Jurkat, Clone E6-1 (cell line): ENCODE measurements around the gene RPTOR.
A peak's percentile ranks its signal among the peaks of the same experiment; 100 is the strongest.
"Not testable (repeated sequence)": the region's sequence is repeated elsewhere in the genome, so short reads cannot be mapped to it uniquely, and the experiment has no call there.

Experiments
- DNase-seq: peaks from one replicate; pipeline ENCODE4 v3.0.0-alpha.2; 2011; ENCODE audit warnings: low read depth, low spot score
- H3K4me3 ChIP-seq: 2 replicates; pipeline ENCODE4 v1.5.1; 2011; ENCODE audit warnings: mild to moderate bottlenecking, low read length, control low read depth, moderate library complexity

The RPTOR gene

DNA sequence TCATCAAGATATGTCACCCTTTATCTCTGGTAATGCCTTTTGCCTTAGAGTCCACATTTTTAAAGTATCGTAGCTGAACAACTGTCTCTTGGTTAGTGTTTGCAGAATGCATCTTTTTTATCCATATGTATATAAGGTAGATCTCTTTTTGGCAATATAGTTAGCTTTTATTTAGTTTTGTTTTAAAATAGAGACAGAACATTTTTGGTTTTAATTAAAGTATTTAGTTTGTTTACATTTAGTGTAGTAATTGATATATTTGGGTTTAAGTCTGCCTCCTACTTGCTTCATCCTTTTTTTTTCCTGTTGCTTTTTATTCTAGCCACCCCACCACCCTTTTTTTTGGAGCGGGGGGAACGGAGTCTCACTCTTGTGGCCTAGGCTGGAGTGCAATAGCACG, 262.4 kb downstream of the RPTOR start:
- no peak for DNase-seq
- no peak overlapping the region for H3K4me3 ChIP-seq

DNA sequence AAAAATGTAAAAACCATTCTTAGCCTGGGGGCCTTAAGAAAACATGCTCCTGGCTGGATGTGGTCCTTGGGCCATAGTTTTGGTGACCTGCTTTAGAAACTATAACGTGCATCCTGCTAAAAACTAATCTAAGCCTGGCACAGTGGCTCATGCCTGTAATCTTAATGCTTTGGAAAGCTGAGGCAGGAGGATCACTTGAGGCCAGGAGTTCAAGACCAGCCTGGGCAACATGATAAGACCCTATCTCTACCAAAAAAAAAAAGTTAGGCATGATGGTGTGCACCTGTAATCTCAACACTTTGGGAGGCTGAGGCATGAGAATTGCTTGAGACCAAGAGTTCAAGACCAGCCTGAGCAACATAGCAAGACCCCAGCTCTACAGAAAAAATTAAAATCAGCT, 263.2 kb downstream of the RPTOR start:
- DNase-seq: no peak
- H3K4me3 ChIP-seq: no peak overlapping the region

DNA sequence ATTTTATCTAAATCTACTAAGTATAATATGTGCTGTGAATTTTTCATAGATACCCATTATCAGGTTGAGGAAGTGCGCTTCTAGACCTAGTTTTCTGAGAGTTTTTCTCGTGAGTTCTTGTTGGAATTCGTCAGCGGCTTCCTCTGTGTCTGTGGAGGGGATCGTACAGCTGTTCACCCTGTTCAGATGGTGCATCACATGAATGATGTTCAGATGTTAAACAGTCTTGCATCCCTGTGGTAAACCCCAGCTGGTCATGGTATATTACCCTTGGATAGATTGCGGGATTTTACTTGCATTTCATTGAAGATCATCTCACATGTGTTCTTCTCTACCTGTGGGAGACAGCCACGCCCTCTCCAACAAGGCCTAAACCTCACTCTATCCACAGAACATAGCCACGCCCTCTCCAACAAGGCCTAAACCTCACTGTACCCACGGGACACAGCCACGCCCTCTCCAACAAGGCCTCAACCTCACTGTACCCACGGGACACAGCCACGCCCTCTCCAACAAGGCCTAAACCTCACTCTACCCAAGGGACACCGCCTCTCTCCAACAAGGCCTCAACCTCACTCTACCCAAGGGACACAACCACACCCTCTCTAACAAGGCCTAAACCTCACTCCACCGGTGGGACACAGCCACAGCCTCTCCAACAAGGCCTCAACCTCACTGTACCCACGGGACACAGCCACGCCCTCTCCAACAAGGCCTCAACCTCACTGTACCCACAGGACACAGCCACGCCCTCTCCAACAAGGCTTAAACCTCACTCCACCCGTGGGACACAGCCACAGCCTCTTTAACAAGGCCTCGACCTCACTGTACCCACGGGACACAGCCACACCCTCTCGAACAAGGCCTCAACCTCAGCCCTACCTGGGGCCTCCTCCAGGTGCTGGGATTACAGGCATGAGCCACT, 266.8 kb downstream of the RPTOR start:
- DNase-seq: no peak
- no peak overlapping the region for H3K4me3 ChIP-seq

DNA sequence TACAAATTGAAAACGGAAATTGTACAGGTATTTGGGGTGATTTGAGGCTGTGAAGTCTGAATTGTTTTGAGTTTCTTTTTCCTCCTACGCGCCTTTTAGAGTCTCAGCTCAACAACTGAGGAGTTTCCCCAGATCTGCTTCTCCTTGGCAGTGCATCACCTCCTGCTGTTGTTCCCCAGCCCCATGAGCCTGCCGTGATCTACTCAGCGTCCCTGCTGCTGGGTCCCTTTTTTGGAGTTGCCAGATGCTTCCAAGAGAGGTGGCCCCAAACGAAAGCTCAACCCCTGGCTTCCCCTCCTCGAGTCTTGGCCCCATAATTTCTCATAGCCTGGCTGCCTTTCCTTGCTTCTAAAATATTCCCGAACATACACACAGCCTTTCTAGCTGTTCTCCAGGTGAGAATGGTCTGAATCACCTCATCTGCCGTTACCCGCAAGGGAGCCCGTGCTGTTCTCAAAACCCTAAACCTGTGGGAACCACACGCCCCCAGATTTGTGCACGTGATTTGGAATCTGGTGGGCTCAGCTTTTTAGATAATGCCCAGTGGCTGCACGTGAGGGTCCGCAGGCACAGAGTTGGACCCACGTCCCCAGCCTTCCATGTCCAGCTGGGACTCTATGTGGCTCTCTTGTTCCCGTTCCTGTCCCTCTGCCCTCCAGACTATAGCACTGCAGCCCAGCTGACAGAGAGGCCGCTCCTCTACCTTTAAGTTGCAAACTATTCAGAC, 267.9 kb downstream of the RPTOR start:
- no peak overlapping the region for H3K4me3 ChIP-seq
- no peak for DNase-seq

DNA sequence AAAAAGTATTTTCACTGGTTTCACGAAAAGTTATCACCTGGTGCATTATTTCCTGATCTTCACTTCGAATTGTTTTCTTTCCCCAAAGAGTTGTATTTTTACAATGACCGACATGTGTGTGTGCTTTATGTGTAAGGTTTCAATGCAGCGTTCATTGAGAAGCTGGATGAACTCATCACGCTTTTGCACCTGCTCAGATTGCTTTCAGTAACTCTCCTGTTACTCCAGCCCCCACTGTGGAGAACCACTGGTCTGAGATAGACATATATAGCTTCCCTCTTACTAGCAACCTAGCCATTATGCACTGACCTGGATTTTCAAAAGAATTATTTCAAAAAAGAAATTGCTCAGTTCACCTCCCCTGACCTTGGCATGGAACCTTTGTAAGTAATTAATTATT, 268.7 kb downstream of the RPTOR start:
- DNase-seq: no peak

DNA sequence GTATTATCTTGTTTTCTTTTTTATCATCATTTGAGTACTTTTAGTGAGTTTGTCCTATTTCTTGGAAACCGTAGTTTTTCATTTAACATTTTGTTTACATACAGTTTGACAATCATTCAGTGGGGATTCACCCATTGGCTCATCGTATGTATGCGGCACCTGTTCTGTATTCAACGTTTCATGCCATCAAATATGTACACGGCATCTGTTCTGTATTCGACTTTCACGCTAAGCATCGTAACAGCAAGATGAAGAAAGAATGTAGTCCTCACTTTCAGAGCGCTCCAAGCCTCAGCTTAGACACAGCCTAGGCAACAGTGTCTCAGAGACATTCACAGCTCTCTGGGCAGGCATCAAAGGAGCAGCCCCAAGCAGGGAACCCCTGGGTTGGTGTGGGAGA, 269.9 kb downstream of the RPTOR start:
- no peak overlapping the region for H3K4me3 ChIP-seq
- DNase-seq: no peak

More for the DNA sequence above, 268.7 kb downstream of the RPTOR start:
- H3K4me3 ChIP-seq: no peak overlapping the region

DNA sequence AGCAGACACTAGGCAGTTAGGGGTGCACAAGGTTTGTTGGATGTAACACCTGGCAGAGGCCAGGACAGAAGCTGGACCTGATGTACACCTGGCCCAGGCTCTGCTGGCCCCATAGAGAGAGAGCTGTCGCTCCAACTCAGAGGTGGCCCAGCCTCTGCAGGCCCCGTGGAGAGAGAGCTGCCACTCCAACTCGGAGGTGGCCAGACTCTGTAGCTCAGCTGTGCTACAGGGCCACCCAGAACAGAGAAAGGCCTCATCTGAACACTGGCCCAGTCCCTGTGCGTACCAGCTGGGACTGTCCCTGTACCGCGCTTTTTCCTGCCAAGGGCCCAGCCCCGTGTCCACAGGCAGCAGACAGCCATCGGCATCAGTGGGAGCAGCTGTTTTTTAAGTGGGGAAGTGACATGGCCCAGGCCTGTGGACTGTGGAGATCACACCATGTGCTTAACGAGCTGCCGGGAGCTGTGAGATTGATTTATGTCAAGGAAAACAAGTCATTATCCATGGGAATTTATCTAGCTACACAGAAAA, 270.6 kb downstream of the RPTOR start:
- H3K4me3 ChIP-seq: no peak overlapping the region
- DNase-seq: no peak

DNA sequence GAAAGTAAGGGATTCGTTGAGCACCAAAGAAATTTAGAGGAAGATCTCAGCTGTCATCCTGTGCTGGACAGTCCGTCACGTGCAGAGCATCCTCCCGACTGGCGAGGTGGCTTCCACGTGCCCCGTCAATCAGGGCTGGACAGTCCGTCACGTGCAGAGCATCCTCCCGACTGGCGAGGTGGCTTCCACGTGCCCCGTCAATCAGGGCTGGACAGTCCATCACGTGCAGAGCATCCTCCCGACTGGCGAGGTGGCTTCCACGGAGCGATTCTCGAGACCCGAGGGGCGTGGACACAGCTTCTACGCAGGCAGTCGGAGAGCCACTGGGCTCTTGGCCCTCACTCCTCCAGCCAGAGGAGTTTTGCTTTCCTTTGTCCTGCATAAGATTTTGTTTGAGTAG, 271.1 kb downstream of the RPTOR start:
- H3K4me3 ChIP-seq, DNase-seq: not testable (repeated sequence)

DNA sequence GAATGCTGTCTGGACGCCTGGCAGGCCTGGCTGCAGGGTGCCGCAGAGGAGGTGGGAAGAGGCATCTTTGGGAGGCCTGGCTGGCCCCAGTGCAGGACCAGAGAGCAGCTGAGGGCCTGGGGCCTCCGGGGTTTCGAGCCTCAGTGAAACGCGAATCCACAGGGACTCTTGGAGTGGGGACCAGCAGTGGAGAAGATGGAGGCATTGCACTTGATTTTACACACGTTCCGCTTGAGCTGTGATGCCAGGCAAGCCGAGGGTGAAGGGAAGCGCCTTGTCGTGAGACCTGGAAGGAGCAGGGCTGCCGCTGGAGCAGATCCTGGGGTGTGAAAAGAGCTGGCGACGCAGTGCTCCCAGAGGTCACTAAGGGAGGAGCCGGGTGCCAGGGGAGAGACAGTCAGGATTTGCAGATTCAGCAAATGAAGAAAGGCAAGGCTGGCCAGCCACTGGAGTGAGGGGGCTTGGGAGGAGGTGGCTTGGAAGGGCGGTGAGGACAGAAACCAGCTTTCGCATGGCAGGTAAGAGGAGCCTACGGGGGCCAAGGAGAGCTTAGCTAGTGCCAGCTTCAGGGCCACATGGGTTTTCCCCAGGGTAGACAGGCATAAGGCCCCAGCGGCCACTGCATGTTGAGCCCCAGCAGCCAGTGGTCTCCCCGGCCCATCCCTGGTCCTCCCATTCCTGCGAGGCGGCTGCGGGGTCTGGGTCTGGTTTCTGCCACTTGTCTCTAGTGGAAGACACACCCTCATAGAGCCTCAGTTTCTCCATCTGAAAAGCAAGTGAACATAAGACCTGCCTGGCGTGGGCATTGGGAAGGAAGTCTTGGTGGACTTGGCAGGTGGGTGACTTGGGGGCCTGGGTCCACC, 271.8 kb downstream of the RPTOR start:
- DNase-seq: no peak

DNA sequence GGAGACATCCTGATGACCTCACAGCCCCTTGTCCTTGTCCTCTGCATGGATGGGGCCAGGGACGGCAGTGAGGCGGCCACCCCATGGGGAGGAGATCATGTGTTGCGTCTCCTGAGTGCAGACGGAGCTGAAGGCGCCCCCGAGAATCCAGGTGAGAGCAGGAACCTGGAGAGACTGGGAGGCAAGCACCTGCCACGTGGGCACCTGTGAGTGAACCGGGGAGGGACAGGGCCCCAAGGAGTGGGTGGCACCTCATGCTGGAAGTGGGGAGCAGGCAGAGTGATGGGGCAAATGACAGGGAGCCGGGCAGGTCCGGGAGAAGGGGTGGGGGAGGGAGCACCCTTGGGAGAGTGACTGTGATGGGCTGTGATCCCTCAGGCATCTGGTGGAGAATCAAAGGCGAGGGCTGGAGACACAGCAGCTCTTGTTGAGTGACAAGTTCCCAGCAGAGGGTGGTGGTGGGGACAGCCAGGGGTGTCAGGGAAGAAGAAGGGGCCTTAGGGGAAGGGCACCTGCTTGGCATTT, 272.7 kb downstream of the RPTOR start:
- H3K4me3 ChIP-seq: no peak overlapping the region
- no peak for DNase-seq

More for the DNA sequence above, 271.8 kb downstream of the RPTOR start:
- H3K4me3 ChIP-seq: no peak overlapping the region

DNA sequence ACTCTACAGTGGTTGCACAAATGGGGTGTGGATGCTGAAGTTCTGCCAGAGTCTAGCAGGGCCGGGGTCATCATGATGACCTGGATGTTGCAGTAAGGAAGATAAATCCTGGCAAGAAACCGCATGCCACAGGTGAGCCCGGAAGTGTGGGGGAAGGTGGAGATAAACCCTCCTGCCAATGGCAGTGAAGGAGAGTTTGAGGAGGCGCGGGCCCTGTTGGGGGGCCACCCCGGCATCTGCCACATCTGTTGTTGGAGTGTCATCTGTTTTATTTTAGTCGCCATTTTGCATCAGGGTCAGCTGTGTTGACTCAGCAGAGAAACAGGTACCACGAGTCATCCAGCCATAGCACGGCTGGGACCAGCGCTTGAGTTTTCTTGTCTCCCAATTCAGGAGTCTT, 273.2 kb downstream of the RPTOR start:
- no peak overlapping the region for H3K4me3 ChIP-seq
- DNase-seq: no peak

DNA sequence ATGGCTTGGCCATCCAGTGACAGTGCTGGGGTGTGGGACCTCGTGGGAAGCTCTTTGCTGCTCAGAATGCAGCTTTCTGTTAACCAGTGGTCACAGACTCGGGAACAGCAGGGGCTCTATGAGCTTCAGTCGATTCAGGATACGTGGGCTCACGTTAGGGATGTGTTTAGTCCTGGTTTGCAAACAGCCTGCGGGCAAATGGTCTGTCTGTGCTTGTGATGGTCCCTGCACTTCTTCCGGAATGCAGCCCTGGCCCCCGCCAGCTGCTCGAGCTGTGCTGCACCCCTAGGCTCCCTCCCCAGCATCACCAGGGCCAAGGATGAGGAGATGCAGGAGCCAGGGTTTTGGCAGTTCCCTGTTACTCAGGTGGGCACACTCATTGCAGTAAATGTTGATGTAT, 274.2 kb downstream of the RPTOR start:
- no peak for DNase-seq
- H3K4me3 ChIP-seq: no peak overlapping the region

DNA sequence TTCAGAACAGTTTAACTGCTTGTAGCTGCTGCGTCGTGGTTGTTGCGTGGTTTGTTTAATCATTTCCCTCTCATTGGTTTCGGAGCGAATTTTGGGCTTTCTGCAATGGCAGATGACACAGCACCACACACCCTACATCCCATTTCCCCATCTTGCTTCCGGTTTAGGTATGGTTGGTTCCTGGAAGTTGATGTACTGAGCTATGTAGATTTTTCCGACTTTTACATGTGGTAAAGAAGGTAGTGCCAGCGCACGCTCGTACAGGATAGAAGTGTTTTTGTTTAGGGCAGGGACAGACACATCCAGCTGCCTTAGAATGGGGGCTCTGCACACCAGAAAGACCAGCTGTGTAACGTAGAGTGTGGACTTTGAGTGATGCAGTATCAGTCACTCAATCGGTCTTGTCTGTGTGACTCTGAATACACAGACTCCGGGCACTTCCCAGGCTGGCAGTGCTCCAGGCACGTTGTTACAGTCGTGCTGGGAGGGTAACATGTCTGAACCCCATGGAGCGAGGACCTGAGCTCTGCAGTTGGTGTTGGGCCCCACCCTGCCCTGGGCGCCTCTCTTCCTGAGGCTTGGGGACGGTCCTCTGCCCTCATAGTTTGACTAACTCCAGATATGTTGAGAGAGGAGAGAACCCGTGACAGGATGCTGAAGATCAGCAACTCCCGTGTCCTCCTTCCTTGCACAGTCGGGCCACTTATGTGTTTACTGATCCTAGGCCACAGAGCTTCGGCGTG, 275.0 kb downstream of the RPTOR start:
- no peak overlapping the region for H3K4me3 ChIP-seq
- peak; percentile 70 for DNase-seq

DNA sequence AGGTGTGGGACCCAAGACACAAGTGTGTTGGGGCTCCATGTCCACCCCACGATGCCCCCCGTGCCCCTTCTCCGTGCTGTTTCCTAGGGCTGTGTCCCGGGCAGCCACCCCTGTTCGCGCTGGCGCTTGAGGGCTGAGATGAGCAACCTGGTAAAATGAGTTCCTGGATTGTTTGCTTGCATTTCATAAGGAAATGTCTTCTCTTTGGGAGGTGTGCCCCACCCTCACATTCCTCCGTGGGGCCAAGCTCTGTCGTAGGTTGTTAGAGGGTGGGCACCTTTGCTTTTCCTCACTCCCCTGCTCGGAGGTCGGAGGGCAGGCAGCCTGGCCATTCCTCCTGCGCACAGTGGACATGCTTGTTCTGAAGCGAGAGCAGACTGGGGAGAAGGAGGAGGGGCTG, 275.7 kb downstream of the RPTOR start:
- no peak overlapping the region for H3K4me3 ChIP-seq
- DNase-seq: no peak

DNA sequence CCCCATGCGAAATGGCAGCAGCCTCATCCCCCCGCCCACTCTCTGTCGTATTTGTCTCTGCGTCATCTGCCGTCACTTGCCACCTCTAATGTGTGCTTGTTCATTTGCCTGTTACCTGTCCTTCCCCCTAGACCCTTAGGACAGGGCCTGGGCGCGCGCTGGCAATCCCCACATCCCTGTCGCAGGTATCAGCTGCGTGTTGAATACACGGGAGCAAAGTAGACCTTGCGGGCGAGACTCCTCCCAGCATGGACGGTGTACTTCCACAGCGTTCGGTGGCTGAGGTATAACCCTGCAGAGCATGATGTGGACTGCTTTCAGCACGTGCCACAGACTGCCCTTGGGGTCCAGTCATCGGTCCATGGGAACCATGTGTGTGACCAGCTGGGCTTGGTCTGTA, 276.9 kb downstream of the RPTOR start:
- DNase-seq: no peak
- no peak overlapping the region for H3K4me3 ChIP-seq

DNA sequence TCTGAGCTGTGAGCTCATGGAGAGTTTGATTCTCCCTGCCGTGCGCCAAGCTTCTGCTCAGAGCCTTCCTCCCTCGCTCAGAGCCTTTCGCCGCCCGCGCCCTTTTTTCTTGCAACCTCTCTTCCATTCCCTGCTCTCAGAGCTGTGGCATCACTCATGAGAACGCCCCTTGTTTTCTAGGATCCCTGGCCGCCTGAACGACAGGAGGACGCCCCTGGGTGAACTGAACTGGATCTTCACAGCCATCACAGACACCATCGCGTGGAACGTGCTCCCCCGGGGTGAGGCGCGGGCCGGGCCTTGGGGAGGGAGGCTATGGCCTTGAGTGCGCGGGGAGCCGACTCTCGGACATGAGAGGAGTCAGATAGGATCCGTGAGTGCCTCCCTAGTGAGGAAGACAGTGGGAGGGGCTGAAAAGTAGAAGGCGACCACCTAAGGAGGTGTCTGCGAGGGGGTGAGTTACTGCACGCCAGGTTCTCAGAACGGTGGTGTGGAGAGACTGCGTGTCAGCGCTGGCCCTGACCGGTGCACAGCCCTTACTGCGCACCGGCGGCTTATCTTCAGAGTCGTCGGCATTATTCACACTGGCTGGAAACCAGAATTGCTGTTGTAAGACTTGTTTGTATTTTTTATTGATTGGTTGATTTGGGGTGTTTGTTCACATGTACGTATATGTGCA, 277.5 kb downstream of the RPTOR start:
- no peak overlapping the region for H3K4me3 ChIP-seq
- no peak for DNase-seq

DNA sequence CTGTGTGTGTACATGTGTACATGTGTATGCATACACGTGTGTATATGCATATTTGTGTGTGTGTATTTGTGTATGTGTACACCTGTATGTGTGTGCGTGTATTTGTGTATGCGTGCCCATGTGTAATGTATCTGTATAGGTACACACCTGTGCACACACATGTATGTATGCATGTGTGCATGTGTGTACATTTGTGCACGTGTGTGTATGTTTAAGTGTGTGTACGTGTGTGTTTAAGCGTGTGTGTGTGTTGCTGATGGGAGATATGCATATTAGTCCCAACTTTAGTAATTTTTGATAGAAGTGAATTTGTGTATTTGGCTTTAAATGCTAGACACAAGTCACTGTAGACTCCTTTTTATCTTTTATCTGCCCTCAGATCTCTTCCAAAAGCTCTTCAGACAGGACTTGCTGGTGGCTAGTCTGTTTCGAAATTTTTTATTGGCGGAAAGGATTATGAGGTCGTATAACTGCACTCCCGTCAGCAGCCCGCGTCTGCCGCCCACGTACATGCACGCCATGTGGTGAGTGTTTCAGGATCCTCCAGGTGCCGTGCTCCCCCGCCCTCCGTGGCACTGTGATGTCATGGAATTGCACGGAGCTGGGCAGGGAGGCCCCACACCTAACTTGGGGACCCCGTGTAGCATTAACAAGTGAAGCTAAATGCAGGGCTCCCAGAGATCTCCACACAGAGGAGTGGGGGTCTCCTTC, 278.2 kb downstream of the RPTOR start:
- no peak for DNase-seq
- H3K4me3 ChIP-seq: no peak overlapping the region
